ENCODE data around the gene CD3G. TPM values are rescaled to one million over a fixed set of nuclear protein-coding genes. Genes with fewer than 3 reads are reported as not detected.

The CD3G gene
- total RNA-seq, 1 donor from 2014 or later: 221 TPM

GRCh38 chr11:118322721-118323120 lies 21.4 kb upstream of the CD3G start:
- intact Hi-C loops (cut with micrococcal nuclease): no loop called here

GRCh38 chr11:118325283-118325682 lies 18.9 kb upstream of the CD3G start:
- intact Hi-C loops (cut with micrococcal nuclease): no loop called here

- intact Hi-C loops (cut with micrococcal nuclease): no loop called here
These were observed 15.4 kb upstream of the CD3G start for GRCh38 chr11:118328745-118329144.

- intact Hi-C loops (cut with micrococcal nuclease): no loop called here
These were observed 9.4 kb upstream of the CD3G start for GRCh38 chr11:118334745-118335144.

- intact Hi-C loops (cut with micrococcal nuclease): loop anchor here (1.0 kb wide), 1 partner anchor 33 kb away; no protein-coding TSS in a partner anchor
These were observed 5.5 kb upstream of the CD3G start for GRCh38 chr11:118338637-118339061.

- intact Hi-C loops (cut with micrococcal nuclease): no loop called here
These were observed 4.7 kb upstream of the CD3G start for GRCh38 chr11:118339281-118339961.

- intact Hi-C loops (cut with micrococcal nuclease): loop anchor here (5.0 kb wide), 3 partner anchors 62 to 123 kb away; partner anchors contain the start of genes ATP5MG and MPZL3
These were observed 3.7 kb upstream of the CD3G start for GRCh38 chr11:118340449-118340848.

- intact Hi-C loops (cut with micrococcal nuclease): loop anchor here (5.0 kb wide), 3 partner anchors 61 to 124 kb away; partner anchors contain the start of genes ATP5MG and MPZL3
These were observed 2.9 kb upstream of the CD3G start for GRCh38 chr11:118341261-118341660.

GRCh38 chr11:118341815-118342489 lies 2.2 kb upstream of the CD3G start:
- intact Hi-C loops (cut with micrococcal nuclease): loop anchor here (1.0 to 5.0 kb wide), 7 partner anchors 37 to 339 kb away; partner anchors contain the start of genes ATP5MG, KMT2A and MPZL3

GRCh38 chr11:118342503-118343161 lies 1.5 kb upstream of the CD3G start, which contains the start of gene CD3D:
Gene CD3D (minus strand): TSS chr11:118342705. CDS start chr11:118342607, 98 bp downstream.
- intact Hi-C loops (cut with micrococcal nuclease): loop anchor here (1.0 to 5.0 kb wide), 7 partner anchors 37 to 340 kb away; partner anchors contain the start of genes ATP5MG, KMT2A and MPZL3

GRCh38 chr11:118343248-118343647 lies 896 bp upstream of the CD3G start:
- intact Hi-C loops (cut with micrococcal nuclease): loop anchor here (2.0 to 5.0 kb wide), 6 partner anchors 59 to 340 kb away; partner anchors contain the start of genes ATP5MG, KMT2A and MPZL3

GRCh38 chr11:118349475-118349874 lies 5.3 kb downstream of the CD3G start:
- intact Hi-C loops (cut with micrococcal nuclease): no loop called here

GRCh38 chr11:118353084-118353710 lies 9.1 kb downstream of the CD3G start:
- intact Hi-C loops (cut with micrococcal nuclease): loop anchor here (1.0 to 2.0 kb wide), 3 partner anchors 9 to 155 kb away; partner anchors contain the start of gene CD3G

- intact Hi-C loops (cut with micrococcal nuclease): loop anchor here (2.0 to 5.0 kb wide), 4 partner anchors 43 to 213 kb away; partner anchors contain the start of genes ATP5MG, IFT46 and KMT2A
These were observed 13.9 kb downstream of the CD3G start for GRCh38 chr11:118358071-118358470.

- intact Hi-C loops (cut with micrococcal nuclease): loop anchor here (1.0 to 5.0 kb wide), 5 partner anchors 15 to 215 kb away; partner anchors contain the start of genes ATP5MG, CD3G, IFT46 and KMT2A
These were observed 15.3 kb downstream of the CD3G start, which contains the start of gene UBE4A for GRCh38 chr11:118359295-118359958. Gene UBE4A (plus strand): TSS chr11:118359600. CDS start chr11:118365081, 5,481 bp downstream.

- intact Hi-C loops (cut with micrococcal nuclease): no loop called here
These were observed 20.9 kb downstream of the CD3G start for GRCh38 chr11:118364956-118365615.

- intact Hi-C loops (cut with micrococcal nuclease): no loop called here
These were observed 22.1 kb downstream of the CD3G start for GRCh38 chr11:118366287-118366686.

GRCh38 chr11:118370774-118371173 lies 26.6 kb downstream of the CD3G start:
- intact Hi-C loops (cut with micrococcal nuclease): no loop called here

- intact Hi-C loops (cut with micrococcal nuclease): no loop called here
These were observed 29.1 kb downstream of the CD3G start for GRCh38 chr11:118373263-118373662.

- intact Hi-C loops (cut with micrococcal nuclease): no loop called here
These were observed 29.7 kb downstream of the CD3G start for GRCh38 chr11:118373871-118374270.

Data from T-helper 2 cell treated with Interferon-gamma antibody and Interleukin-4, amounts not matched to agents 100 ng/mL and 5 ng/mL, for 36 hours (primary cell).